ENCODE results near the gene RAD50. TPM values are rescaled to one million over a fixed set of nuclear protein-coding genes. Genes with fewer than 3 reads are reported as not detected.
"Not testable (repeated sequence)": the region's sequence is repeated elsewhere in the genome, so short reads cannot be mapped to it uniquely, and the experiment has no call there.

The RAD50 gene
- total RNA-seq, 1 donor from 2014 or later, result 21.3 TPM

GRCh38 chr5:132543472-132544201, 13.1 kb upstream of the RAD50 start, which contains the start of gene IL5:
IL5 (minus strand) TSS chr5:132543522; CDS start chr5:132543478, 44 bp downstream.
- DNase-seq (ENCODE audit: low read depth), result no peak
- no peak within 1 kb of the TSS for H3K4me3 ChIP-seq (ENCODE audit: low read depth, low read length)
- TF ChIP-seq CTCF (conservative IDR thresholded peaks at IDR 0.05; ENCODE audit: low read depth, low read length), result no peak

GRCh38 chr5:132546108-132546507, 10.7 kb upstream of the RAD50 start:
- TF ChIP-seq CTCF (conservative IDR thresholded peaks at IDR 0.05; ENCODE audit: low read depth, low read length), result no peak
- no peak overlapping the region for H3K4me3 ChIP-seq (ENCODE audit: low read depth, low read length)
- no peak for DNase-seq (ENCODE audit: low read depth)

- H3K4me3 ChIP-seq (ENCODE audit: low read depth, low read length), result no peak overlapping the region
- no peak for TF ChIP-seq CTCF (conservative IDR thresholded peaks at IDR 0.05; ENCODE audit: low read depth, low read length)
- no peak for DNase-seq (ENCODE audit: low read depth)
Observed at GRCh38 chr5:132547269-132547668, 9.5 kb upstream of the RAD50 start.

GRCh38 chr5:132548834-132549233, 7.9 kb upstream of the RAD50 start:
- DNase-seq (ENCODE audit: low read depth); H3K4me3 ChIP-seq (ENCODE audit: low read depth, low read length): not testable (repeated sequence)

GRCh38 chr5:132549576-132549975, 7.2 kb upstream of the RAD50 start:
- no peak for DNase-seq (ENCODE audit: low read depth)
- no peak overlapping the region for H3K4me3 ChIP-seq (ENCODE audit: low read depth, low read length)
- no peak for TF ChIP-seq CTCF (conservative IDR thresholded peaks at IDR 0.05; ENCODE audit: low read depth, low read length)

GRCh38 chr5:132556153-132556762, 519 bp upstream of the RAD50 start:
- no peak for TF ChIP-seq CTCF (conservative IDR thresholded peaks at IDR 0.05; ENCODE audit: low read depth, low read length)
- peak overlapping the region; percentile 82 for H3K4me3 ChIP-seq (ENCODE audit: low read depth, low read length)
- DNase-seq (ENCODE audit: low read depth), result no peak

- TF ChIP-seq CTCF (conservative IDR thresholded peaks at IDR 0.05; ENCODE audit: low read depth, low read length), result no peak
- no peak for DNase-seq (ENCODE audit: low read depth)
- peak overlapping the region; percentile 82 for H3K4me3 ChIP-seq (ENCODE audit: low read depth, low read length)
Observed at GRCh38 chr5:132557478-132558172, 848 bp downstream of the RAD50 start.

All from epithelial cell of proximal tubule (primary cell).